ENCODE data around the gene TMEM37. TPM values are rescaled to one million over a fixed set of nuclear protein-coding genes. Genes with fewer than 3 reads are reported as not detected.

Gene TMEM37
- polyA plus RNA-seq, 1 donor from 2014 or later, result not detected

DNA sequence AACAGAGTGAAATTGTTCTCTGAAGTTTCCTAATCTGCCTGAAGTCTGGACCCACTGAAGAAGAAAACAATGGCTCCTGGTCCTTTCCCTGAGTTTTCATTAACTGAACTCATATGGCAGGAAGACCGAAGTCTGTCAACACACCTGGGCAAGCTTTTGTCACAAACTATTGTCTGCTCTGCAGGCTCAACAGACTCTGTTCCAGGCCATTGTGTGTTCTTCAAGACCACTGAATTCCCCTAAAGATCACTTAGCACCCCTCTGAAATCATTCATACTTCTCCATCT, 6.6 kb upstream of the TMEM37 start:
- Histone ChIP-seq H3K4me3 (ENCODE audit: low read length) (no peak overlapping the region), H3K4me2 (ENCODE audit: low read length) (no peak overlapping the region), H3F3A (ENCODE audit: insufficient read depth, low read length, poor library complexity, severe bottlenecking) (no peaks in the 10 kb centered on the region), H3K9me3 (ENCODE audit: low read length) (peaks cover 6% of the 10 kb centered on the region), H3K36me3 (ENCODE audit: insufficient read depth, low read length) (no peaks in the 10 kb centered on the region), H2AFZ (ENCODE audit: low read depth, low read length) (no peak overlapping the region), H3K9me2 (ENCODE audit: insufficient read depth, low read length) (no peaks in the 10 kb centered on the region), H3K27ac (ENCODE audit: low read length) (no peak overlapping the region), H4K20me1 (ENCODE audit: insufficient read depth) (no peaks in the 10 kb centered on the region), H3K79me2 (replicated peaks; ENCODE audit: insufficient read depth, low read length) (no peaks in the 10 kb centered on the region), H3K9ac (ENCODE audit: low read length) (no peak overlapping the region), H3K27me3 (ENCODE audit: insufficient read depth, low read depth, low read length) (peaks cover 5% of the 10 kb centered on the region)
- TF ChIP-seq POLR2AphosphoS5 (IDR thresholded peaks at IDR 0.05) (no peak), TAF1 (IDR thresholded peaks at IDR 0.05; ENCODE audit: low read depth) (no peak), MXI1 (conservative IDR thresholded peaks at IDR 0.05; ENCODE audit: poor library complexity, severe bottlenecking) (no peak), EZH2 (IDR thresholded peaks at IDR 0.05; ENCODE audit: borderline replicate concordance, insufficient read depth, low read length, poor library complexity, severe bottlenecking) (no peak), SMC3 (conservative IDR thresholded peaks at IDR 0.05; ENCODE audit: poor library complexity) (no peak), REST (IDR thresholded peaks at IDR 0.05; ENCODE audit: borderline replicate concordance) (no peak), EP300 (conservative IDR thresholded peaks at IDR 0.05; ENCODE audit: poor library complexity, severe bottlenecking) (no peak), RAD21 (conservative IDR thresholded peaks at IDR 0.05) (no peak)
- TF ChIP-seq, protein P1, sequence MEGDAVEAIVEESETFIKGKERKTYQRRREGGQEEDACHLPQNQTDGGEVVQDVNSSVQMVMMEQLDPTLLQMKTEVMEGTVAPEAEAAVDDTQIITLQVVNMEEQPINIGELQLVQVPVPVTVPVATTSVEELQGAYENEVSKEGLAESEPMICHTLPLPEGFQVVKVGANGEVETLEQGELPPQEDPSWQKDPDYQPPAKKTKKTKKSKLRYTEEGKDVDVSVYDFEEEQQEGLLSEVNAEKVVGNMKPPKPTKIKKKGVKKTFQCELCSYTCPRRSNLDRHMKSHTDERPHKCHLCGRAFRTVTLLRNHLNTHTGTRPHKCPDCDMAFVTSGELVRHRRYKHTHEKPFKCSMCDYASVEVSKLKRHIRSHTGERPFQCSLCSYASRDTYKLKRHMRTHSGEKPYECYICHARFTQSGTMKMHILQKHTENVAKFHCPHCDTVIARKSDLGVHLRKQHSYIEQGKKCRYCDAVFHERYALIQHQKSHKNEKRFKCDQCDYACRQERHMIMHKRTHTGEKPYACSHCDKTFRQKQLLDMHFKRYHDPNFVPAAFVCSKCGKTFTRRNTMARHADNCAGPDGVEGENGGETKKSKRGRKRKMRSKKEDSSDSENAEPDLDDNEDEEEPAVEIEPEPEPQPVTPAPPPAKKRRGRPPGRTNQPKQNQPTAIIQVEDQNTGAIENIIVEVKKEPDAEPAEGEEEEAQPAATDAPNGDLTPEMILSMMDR (IDR thresholded peaks at IDR 0.05; ENCODE audit: poor library complexity, severe bottlenecking), result no peak

DNA sequence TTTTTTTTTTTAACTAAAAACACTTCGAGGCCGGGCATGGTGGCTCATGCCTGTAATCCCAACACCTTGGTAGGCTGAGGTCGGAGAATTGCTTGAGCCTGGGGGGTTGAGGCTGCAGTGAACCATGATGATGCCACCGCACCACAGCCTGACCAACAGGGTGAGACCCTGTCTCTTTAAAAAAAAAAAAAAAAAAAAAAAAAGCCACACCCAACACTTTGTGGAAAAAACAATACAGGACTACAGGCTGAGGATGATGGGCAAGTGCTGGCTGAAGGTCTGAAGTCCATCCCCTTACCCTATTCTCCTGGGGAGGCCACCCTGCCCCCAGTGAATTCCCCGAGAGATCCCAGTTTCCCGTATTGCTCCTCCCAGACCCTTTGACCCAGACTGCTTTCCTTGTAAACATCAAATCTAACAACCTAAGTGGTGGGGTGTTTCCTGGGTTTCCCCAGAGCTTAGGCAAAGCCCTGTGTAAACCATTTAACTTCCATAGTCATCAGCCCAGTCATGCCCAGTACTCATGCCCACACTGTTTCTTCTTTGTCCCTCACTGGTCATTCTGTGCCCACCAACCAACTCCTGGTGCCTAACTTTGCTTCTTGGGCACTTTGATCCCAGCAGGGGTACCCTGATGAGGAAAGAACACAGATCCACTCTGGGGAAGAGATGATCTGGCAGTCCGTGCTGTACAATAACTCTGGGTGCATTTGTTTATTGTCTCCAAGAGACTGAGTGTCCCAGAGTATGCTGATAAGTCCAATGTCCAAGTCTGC, 5.8 kb upstream of the TMEM37 start:
- Histone ChIP-seq H3K9ac (ENCODE audit: low read length) (no peak overlapping the region), H4K20me1 (ENCODE audit: insufficient read depth) (no peaks in the 10 kb centered on the region), H3K27ac (ENCODE audit: low read length) (no peak overlapping the region), H3K79me2 (replicated peaks; ENCODE audit: insufficient read depth, low read length) (no peaks in the 10 kb centered on the region), H3K9me3 (ENCODE audit: low read length) (peaks cover 6% of the 10 kb centered on the region), H3K9me2 (ENCODE audit: insufficient read depth, low read length) (no peaks in the 10 kb centered on the region), H3K27me3 (ENCODE audit: insufficient read depth, low read depth, low read length) (peaks cover 10% of the 10 kb centered on the region), H3K4me2 (ENCODE audit: low read length) (no peak overlapping the region), H3K4me3 (ENCODE audit: low read length) (no peak overlapping the region), H3F3A (ENCODE audit: insufficient read depth, low read length, poor library complexity, severe bottlenecking) (no peaks in the 10 kb centered on the region), H3K36me3 (ENCODE audit: insufficient read depth, low read length) (no peaks in the 10 kb centered on the region), H2AFZ (ENCODE audit: low read depth, low read length) (no peak overlapping the region)
- TF ChIP-seq POLR2AphosphoS5 (IDR thresholded peaks at IDR 0.05) (no peak), MXI1 (conservative IDR thresholded peaks at IDR 0.05; ENCODE audit: poor library complexity, severe bottlenecking) (no peak), TAF1 (IDR thresholded peaks at IDR 0.05; ENCODE audit: low read depth) (no peak), EZH2 (IDR thresholded peaks at IDR 0.05; ENCODE audit: borderline replicate concordance, insufficient read depth, low read length, poor library complexity, severe bottlenecking) (no peak), RAD21 (conservative IDR thresholded peaks at IDR 0.05) (no peak), SMC3 (conservative IDR thresholded peaks at IDR 0.05; ENCODE audit: poor library complexity) (no peak), EP300 (conservative IDR thresholded peaks at IDR 0.05; ENCODE audit: poor library complexity, severe bottlenecking) (no peak), REST (IDR thresholded peaks at IDR 0.05; ENCODE audit: borderline replicate concordance) (no peak)
- TF ChIP-seq, protein P1 (IDR thresholded peaks at IDR 0.05; ENCODE audit: poor library complexity, severe bottlenecking), result no peak

All from neural cell (in vitro differentiated cells).